ENCODE results near the gene RIIAD1.
A peak's percentile ranks its signal among the peaks of the same experiment; 100 is the strongest.
"Not testable (repeated sequence)": the region's sequence is repeated elsewhere in the genome, so short reads cannot be mapped to it uniquely, and the experiment has no call there.

Gene RIIAD1

DNA sequence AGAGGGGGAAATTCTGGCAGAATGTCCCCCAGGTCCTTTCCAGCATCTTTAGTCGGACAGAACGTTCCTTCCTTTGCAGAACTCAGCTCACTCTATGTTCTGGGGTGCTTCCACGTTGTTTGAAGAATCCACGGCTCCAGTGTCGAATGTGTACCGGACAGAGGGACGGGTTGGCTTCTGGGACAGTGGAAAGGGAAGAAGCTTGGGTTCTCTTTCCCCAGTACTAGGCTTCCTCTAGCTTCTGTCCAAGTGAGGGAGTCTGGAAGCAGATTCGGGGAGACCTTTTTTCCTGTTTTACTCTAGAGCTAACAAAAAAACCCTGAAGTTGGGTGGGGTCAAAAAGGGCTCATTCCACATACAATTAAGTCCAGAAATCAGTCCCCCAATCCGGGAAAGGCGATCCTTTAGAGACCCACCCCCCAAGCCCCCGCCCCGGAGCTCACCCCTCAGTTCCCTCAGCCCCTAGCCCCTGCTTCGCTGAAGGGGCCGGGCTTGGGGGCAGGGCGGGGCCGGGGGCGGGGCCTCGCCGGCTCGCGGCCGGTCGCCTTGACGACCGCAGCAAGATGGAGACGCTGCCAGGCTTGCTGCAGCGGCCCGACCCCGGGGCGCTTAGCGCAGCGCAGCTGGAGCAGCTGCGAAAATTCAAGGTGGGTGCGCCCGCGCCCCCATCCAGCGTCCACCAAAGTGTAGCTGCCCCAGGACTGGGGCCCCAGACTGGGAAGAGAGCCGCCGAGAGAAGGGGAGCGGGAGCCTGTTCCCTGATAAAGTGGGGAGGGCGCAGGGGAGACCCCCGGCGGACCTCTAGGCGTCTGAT, at the start of gene RIIAD1:
RIIAD1 (plus strand) TSS at position 549 of the 814 bp plus-strand sequence; CDS start at position 564, 15 bp downstream.
- DNase-seq (ENCODE audit: low read depth): peak; percentile 45
- Histone ChIP-seq H3K9ac (ENCODE audit: low read length) (peak within 1 kb of the TSS; percentile 30), H3K27me3 (replicated peaks; ENCODE audit: control insufficient read depth, insufficient read depth, low read length) (peaks cover 51% of the 10 kb centered on the region), H3K4me1 (ENCODE audit: control insufficient read depth, insufficient read depth, low read length) (peaks cover 19% of the 10 kb centered on the region), H3K36me3 (ENCODE audit: control insufficient read depth, insufficient read depth, low read length, severe bottlenecking) (no peaks in the 10 kb centered on the region), H3K4me3 (ENCODE audit: low read length) (peak within 1 kb of the TSS; percentile 75), H3K9me3 (ENCODE audit: control insufficient read depth, low read length) (no peaks in the 10 kb centered on the region)

GRCh38 chr1:151673407-151673806, 47.9 kb upstream of the RIIAD1 start:
- H3K36me3 ChIP-seq (ENCODE audit: control insufficient read depth, insufficient read depth, low read length, severe bottlenecking): peaks cover 30% of the 10 kb centered on the region
- no peaks in the 10 kb centered on the region for H3K27me3 ChIP-seq (replicated peaks; ENCODE audit: control insufficient read depth, insufficient read depth, low read length)
- DNase-seq (ENCODE audit: low read depth): no peak
- no peaks in the 10 kb centered on the region for H3K9me3 ChIP-seq (ENCODE audit: control insufficient read depth, low read length)
- H3K4me3 ChIP-seq (ENCODE audit: low read length): no peak overlapping the region
- no peak overlapping the region for H3K9ac ChIP-seq (ENCODE audit: low read length)
- H3K4me1 ChIP-seq (ENCODE audit: control insufficient read depth, insufficient read depth, low read length): no peaks in the 10 kb centered on the region

DNA sequence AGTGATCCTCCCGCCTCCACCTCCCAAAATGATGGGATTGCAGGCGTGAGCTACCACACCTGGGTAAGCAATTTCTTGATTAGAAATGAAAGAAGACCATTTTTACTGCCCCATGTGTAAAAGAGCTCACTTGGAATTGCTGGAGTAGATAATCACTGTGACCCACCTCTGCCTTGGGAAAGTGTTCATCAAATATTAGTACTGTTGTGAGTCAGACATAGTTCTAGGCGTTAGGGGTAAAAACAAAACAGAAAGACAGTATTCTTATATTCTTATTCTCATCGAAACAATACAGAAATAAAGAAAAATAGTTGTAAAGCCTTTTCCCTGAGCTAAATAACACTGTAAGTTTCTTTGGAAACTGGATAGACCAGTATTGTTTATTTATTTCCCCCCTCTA, 40.9 kb upstream of the RIIAD1 start:
- no peaks in the 10 kb centered on the region for H3K9me3 ChIP-seq (ENCODE audit: control insufficient read depth, low read length)
- no peak overlapping the region for H3K4me3 ChIP-seq (ENCODE audit: low read length)
- H3K36me3 ChIP-seq (ENCODE audit: control insufficient read depth, insufficient read depth, low read length, severe bottlenecking): peaks cover 26% of the 10 kb centered on the region
- no peak overlapping the region for H3K9ac ChIP-seq (ENCODE audit: low read length)
- peak; percentile 3 for DNase-seq (ENCODE audit: low read depth)
- H3K4me1 ChIP-seq (ENCODE audit: control insufficient read depth, insufficient read depth, low read length): peaks cover 8% of the 10 kb centered on the region
- no peaks in the 10 kb centered on the region for H3K27me3 ChIP-seq (replicated peaks; ENCODE audit: control insufficient read depth, insufficient read depth, low read length)

DNA sequence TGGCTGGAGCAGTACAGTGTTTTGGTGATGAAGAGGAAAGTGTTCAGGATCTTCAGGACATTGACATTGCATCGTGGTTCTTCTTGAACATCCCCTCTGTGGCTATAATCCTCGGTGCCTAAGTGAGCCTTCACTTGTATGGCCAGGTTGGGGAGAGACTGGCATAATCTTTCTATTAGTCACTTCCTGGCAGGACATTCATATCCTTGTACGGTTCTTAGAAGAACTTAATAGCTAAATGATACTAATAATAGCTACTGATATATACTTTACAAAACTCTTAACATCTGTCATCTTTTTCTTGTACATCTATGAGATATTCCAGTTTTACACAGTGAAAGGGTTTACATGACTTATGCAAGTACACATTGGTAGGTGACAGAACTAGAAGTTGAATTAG, 40.5 kb upstream of the RIIAD1 start:
- Histone ChIP-seq H3K27me3 (replicated peaks; ENCODE audit: control insufficient read depth, insufficient read depth, low read length) (no peaks in the 10 kb centered on the region), H3K9ac (ENCODE audit: low read length) (no peak overlapping the region), H3K4me1 (ENCODE audit: control insufficient read depth, insufficient read depth, low read length) (peaks cover 8% of the 10 kb centered on the region), H3K4me3 (ENCODE audit: low read length) (no peak overlapping the region), H3K9me3 (ENCODE audit: control insufficient read depth, low read length) (no peaks in the 10 kb centered on the region), H3K36me3 (ENCODE audit: control insufficient read depth, insufficient read depth, low read length, severe bottlenecking) (peaks cover 29% of the 10 kb centered on the region)
- peak; percentile 30 for DNase-seq (ENCODE audit: low read depth)

DNA sequence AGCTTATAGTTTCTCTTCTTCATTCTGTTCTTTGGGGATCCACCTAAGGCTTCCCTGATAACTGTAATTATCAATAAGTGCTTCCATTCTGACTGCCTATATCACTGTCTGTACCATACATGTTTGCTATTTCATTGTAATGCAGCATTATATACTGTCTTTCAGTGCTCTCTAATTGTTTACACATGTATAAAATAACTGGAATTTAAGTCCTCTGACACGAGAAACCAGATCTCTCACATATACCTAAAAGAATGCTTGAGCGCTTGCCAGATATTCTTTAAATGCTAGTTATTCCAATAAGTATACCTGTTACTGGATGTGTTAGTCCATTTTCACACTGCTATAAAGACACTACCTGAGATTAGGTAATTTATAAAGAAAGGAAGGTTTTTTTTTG, 39.4 kb upstream of the RIIAD1 start:
- peak; percentile 9 for DNase-seq (ENCODE audit: low read depth)
- Histone ChIP-seq H3K9ac (ENCODE audit: low read length) (no peak overlapping the region), H3K9me3 (ENCODE audit: control insufficient read depth, low read length) (no peaks in the 10 kb centered on the region), H3K4me3 (ENCODE audit: low read length) (no peak overlapping the region), H3K36me3 (ENCODE audit: control insufficient read depth, insufficient read depth, low read length, severe bottlenecking) (peaks cover 40% of the 10 kb centered on the region), H3K4me1 (ENCODE audit: control insufficient read depth, insufficient read depth, low read length) (peaks cover 8% of the 10 kb centered on the region), H3K27me3 (replicated peaks; ENCODE audit: control insufficient read depth, insufficient read depth, low read length) (no peaks in the 10 kb centered on the region)

DNA sequence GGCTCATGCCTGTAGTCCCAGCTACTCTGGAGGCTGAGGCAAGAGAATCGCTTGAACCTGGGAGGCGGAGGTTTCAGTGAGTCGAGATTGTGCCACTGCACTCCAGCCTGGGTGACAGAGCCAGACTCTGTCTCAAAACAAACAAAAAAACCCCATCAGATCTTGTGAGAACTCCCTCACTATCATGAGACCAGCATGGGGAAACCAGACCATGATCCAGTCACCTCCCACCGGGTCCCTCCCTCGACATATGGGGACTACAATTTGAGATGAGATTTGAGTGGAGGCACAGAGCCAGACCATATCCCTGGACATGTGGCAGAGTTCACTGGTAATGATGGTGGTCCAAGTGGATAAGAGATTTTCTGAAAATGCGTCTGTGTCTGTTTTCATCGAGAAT, 38.4 kb upstream of the RIIAD1 start:
- H3K27me3 ChIP-seq (replicated peaks; ENCODE audit: control insufficient read depth, insufficient read depth, low read length); H3K9me3 ChIP-seq (ENCODE audit: control insufficient read depth, low read length); H3K9ac ChIP-seq (ENCODE audit: low read length); DNase-seq (ENCODE audit: low read depth); H3K4me1 ChIP-seq (ENCODE audit: control insufficient read depth, insufficient read depth, low read length); H3K4me3 ChIP-seq (ENCODE audit: low read length): not testable (repeated sequence)
- peaks cover 40% of the 10 kb centered on the region for H3K36me3 ChIP-seq (ENCODE audit: control insufficient read depth, insufficient read depth, low read length, severe bottlenecking)

GRCh38 chr1:151684128-151684527, 37.2 kb upstream of the RIIAD1 start:
- DNase-seq (ENCODE audit: low read depth): no peak
- no peaks in the 10 kb centered on the region for H3K27me3 ChIP-seq (replicated peaks; ENCODE audit: control insufficient read depth, insufficient read depth, low read length)

GRCh38 chr1:151686561-151686960, 34.8 kb upstream of the RIIAD1 start:
- no peaks in the 10 kb centered on the region for H3K4me1 ChIP-seq (ENCODE audit: control insufficient read depth, insufficient read depth, low read length)
- no peaks in the 10 kb centered on the region for H3K27me3 ChIP-seq (replicated peaks; ENCODE audit: control insufficient read depth, insufficient read depth, low read length)
- peaks cover 34% of the 10 kb centered on the region for H3K36me3 ChIP-seq (ENCODE audit: control insufficient read depth, insufficient read depth, low read length, severe bottlenecking)
- DNase-seq (ENCODE audit: low read depth): no peak
- no peak overlapping the region for H3K9ac ChIP-seq (ENCODE audit: low read length)
- H3K4me3 ChIP-seq (ENCODE audit: low read length): no peak overlapping the region
- H3K9me3 ChIP-seq (ENCODE audit: control insufficient read depth, low read length): no peaks in the 10 kb centered on the region

More at GRCh38 chr1:151684128-151684527, 37.2 kb upstream of the RIIAD1 start:
- H3K9me3 ChIP-seq (ENCODE audit: control insufficient read depth, low read length): no peaks in the 10 kb centered on the region
- H3K4me1 ChIP-seq (ENCODE audit: control insufficient read depth, insufficient read depth, low read length): peaks cover 8% of the 10 kb centered on the region
- no peak overlapping the region for H3K4me3 ChIP-seq (ENCODE audit: low read length)
- peaks cover 34% of the 10 kb centered on the region for H3K36me3 ChIP-seq (ENCODE audit: control insufficient read depth, insufficient read depth, low read length, severe bottlenecking)
- H3K9ac ChIP-seq (ENCODE audit: low read length): no peak overlapping the region

DNA sequence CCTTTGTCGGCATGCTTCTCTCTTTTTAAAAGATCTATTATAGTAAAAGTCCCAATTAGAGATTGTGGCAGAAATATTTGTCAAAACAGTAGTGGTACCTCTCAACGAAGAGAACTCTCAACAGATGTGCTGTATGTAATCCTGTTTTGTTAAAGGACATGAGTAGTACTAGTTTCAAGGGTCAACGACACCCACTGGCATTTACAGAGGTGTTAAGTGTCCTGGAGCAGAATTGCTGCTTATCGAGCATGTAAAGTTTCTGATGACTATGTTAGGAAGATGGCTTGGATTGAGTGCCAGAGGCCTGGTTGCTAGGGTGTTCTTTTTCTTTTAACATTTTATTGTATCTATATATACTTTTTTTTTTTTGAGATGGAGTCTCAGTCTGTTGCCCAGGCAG, 31.8 kb upstream of the RIIAD1 start:
- no peaks in the 10 kb centered on the region for H3K9me3 ChIP-seq (ENCODE audit: control insufficient read depth, low read length)
- H3K4me1 ChIP-seq (ENCODE audit: control insufficient read depth, insufficient read depth, low read length): no peaks in the 10 kb centered on the region
- H3K9ac ChIP-seq (ENCODE audit: low read length): no peak overlapping the region
- no peak overlapping the region for H3K4me3 ChIP-seq (ENCODE audit: low read length)
- peaks cover 42% of the 10 kb centered on the region for H3K36me3 ChIP-seq (ENCODE audit: control insufficient read depth, insufficient read depth, low read length, severe bottlenecking)
- DNase-seq (ENCODE audit: low read depth): no peak
- no peaks in the 10 kb centered on the region for H3K27me3 ChIP-seq (replicated peaks; ENCODE audit: control insufficient read depth, insufficient read depth, low read length)

- Histone ChIP-seq H3K4me3 (ENCODE audit: low read length) (no peak overlapping the region), H3K9ac (ENCODE audit: low read length) (no peak overlapping the region), H3K36me3 (ENCODE audit: control insufficient read depth, insufficient read depth, low read length, severe bottlenecking) (peaks cover 38% of the 10 kb centered on the region), H3K27me3 (replicated peaks; ENCODE audit: control insufficient read depth, insufficient read depth, low read length) (no peaks in the 10 kb centered on the region), H3K9me3 (ENCODE audit: control insufficient read depth, low read length) (no peaks in the 10 kb centered on the region), H3K4me1 (ENCODE audit: control insufficient read depth, insufficient read depth, low read length) (no peaks in the 10 kb centered on the region)
- DNase-seq (ENCODE audit: low read depth): no peak
Measured at GRCh38 chr1:151692226-151692625, 29.1 kb upstream of the RIIAD1 start.

GRCh38 chr1:151693057-151693651, 28.2 kb upstream of the RIIAD1 start:
- Histone ChIP-seq H3K9ac (ENCODE audit: low read length) (no peak overlapping the region), H3K4me1 (ENCODE audit: control insufficient read depth, insufficient read depth, low read length) (no peaks in the 10 kb centered on the region), H3K9me3 (ENCODE audit: control insufficient read depth, low read length) (no peaks in the 10 kb centered on the region), H3K27me3 (replicated peaks; ENCODE audit: control insufficient read depth, insufficient read depth, low read length) (no peaks in the 10 kb centered on the region), H3K36me3 (ENCODE audit: control insufficient read depth, insufficient read depth, low read length, severe bottlenecking) (peaks cover 42% of the 10 kb centered on the region), H3K4me3 (ENCODE audit: low read length) (no peak overlapping the region)
- DNase-seq (ENCODE audit: low read depth): peak; percentile 51

All from adipocyte (in vitro differentiated cells).